OCI-LY7 (cell line): ENCODE measurements around the gene TEPSIN.

Experiments used
- CTCF ChIP-seq: fragments of 200-600 bp; sonication (generic); conservative IDR thresholded peaks from 2 replicates; pipeline ENCODE4 v1.5.1; 2014; ENCODE audit warnings: mild to moderate bottlenecking, antibody characterized with exemption, low read length, moderate library complexity, mixed read lengths
- EZH2phosphoT487 ChIP-seq: fragments of 200-600 bp; sonication (generic); IDR thresholded peaks from 2 replicates; pipeline ENCODE4 v1.6.1; 2018; ENCODE audit warnings: low read depth, borderline replicate concordance, mild to moderate bottlenecking, mixed run types, antibody characterized with exemption, low read length, moderate library complexity, mixed read lengths

DNA sequence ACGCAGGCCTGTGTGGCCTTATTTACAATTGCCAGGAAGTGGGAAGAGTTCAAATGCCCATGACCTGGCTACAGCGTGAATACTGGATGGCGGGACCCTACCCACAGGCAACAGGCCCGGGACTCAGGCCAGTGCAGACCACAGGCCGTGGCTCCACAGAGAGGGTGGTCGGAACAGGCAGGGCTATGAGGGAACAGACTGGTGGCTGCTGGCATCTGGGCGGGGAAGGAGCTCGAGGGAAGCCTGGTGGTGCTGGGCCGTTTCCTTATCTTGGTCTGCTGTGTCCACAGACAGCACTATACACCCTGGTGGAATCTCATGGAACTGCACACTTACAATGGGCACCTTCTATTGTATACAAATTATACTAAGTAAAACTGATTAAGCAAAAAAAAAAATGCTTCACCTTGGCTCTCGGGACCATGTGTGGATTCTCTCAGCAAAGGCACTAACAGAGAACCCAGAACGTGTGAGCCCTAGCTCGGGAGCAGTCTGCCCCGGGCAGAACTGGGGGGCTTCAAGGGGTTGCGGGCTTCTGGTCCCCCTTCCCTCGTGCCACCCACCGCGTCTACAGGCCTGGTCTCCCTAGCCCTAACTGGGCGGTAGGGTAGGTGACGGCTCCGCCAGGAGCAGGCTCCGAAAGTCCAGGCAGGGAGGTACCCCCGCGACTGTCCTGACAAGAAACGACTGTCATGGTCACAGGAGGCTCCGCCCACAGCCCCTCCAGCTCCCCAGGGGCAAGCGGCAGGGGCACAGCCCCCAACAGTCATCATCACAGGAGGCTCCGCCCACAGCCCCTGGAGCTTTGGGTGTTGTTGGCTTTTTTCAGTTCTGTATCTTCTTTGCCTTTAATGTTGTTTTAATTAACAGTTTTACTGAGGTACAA lies 37.9 kb downstream of the TEPSIN start:
- peak; percentile 80 for TF ChIP-seq CTCF
- TF ChIP-seq EZH2phosphoT487 = no peak
